MM.1S (cell line): Measurements from ENCODE around the gene FCN3.
A peak's percentile ranks its signal among the peaks of the same experiment; 100 is the strongest.

Experiments used
- DNase-seq: peaks from one replicate; pipeline ENCODE4 v3.0.0-alpha.2; 2015
- H2AFZ ChIP-seq: fragments of 300-600 bp; sonication (generic); 2 replicates; pipeline ENCODE4 v1.6.0; 2016; ENCODE audit warnings: antibody characterized with exemption, low read length
- H3F3A ChIP-seq: fragments of 300-600 bp; sonication (generic); 2 replicates; pipeline ENCODE4 v1.6.1; 2016; ENCODE audit warnings: mild to moderate bottlenecking, antibody characterized with exemption, low read length, moderate library complexity, mixed read lengths; ENCODE audit not compliant: insufficient read depth
- H3K27ac ChIP-seq: fragments of 300-600 bp; sonication (generic); 2 replicates; pipeline ENCODE4 v1.5.1; 2016; ENCODE audit warnings: mild to moderate bottlenecking, low read length
- H3K27me3 ChIP-seq: fragments of 300-600 bp; sonication (generic); replicated peaks from 2 replicates; pipeline ENCODE4 v1.6.0; 2016; ENCODE audit warnings: low read length; ENCODE audit not compliant: insufficient read depth
- H3K36me3 ChIP-seq: fragments of 300-600 bp; sonication (generic); replicated peaks from 2 replicates; pipeline ENCODE4 v1.6.1; 2016; ENCODE audit warnings: mild to moderate bottlenecking, low read length, mixed read lengths; ENCODE audit not compliant: insufficient read depth
- H3K4me1 ChIP-seq: fragments of 300-600 bp; sonication (generic); 2 replicates; pipeline ENCODE4 v1.6.1; 2016; ENCODE audit warnings: low read length, mixed read lengths
- H3K4me2 ChIP-seq: fragments of 300-600 bp; sonication (generic); 2 replicates; pipeline ENCODE4 v1.6.0; 2016; ENCODE audit warnings: low read depth, low read length
- H3K4me3 ChIP-seq: fragments of 300-600 bp; sonication (generic); 2 replicates; pipeline ENCODE4 v1.5.1; 2016; ENCODE audit warnings: low read length, mixed read lengths
- H3K79me2 ChIP-seq: fragments of 300-600 bp; sonication (generic); 2 replicates; pipeline ENCODE4 v1.6.1; 2016; ENCODE audit warnings: mixed run types, low read length, mixed read lengths
- H3K9ac ChIP-seq: fragments of 300-600 bp; sonication (generic); 2 replicates; pipeline ENCODE4 v1.6.1; 2016; ENCODE audit warnings: low read length, mixed read lengths
- H3K9me2 ChIP-seq: fragments of 300-600 bp; sonication (generic); replicated peaks from 2 replicates; pipeline ENCODE4 v1.6.1; 2016; ENCODE audit warnings: mild to moderate bottlenecking, low read length, mixed read lengths; ENCODE audit not compliant: insufficient read depth
- H3K9me3 ChIP-seq: fragments of 300-600 bp; sonication (generic); replicated peaks from 2 replicates; pipeline ENCODE4 v1.6.1; 2016; ENCODE audit warnings: mild to moderate bottlenecking, low read length, mixed read lengths; ENCODE audit not compliant: insufficient read depth
- H4K20me1 ChIP-seq: fragments of 300-600 bp; sonication (generic); 2 replicates; pipeline ENCODE4 v1.6.1; 2016; ENCODE audit warnings: mild to moderate bottlenecking, low read length, moderate library complexity, mixed read lengths; ENCODE audit not compliant: insufficient read depth
- CTCF ChIP-seq: fragments of 300-600 bp; sonication (generic); IDR thresholded peaks from 2 replicates; pipeline ENCODE4 v1.5.1; 2016; ENCODE audit warnings: antibody characterized with exemption, low read length, mixed read lengths
- EZH2 ChIP-seq: fragments of 300-600 bp; sonication (generic); optimal IDR thresholded peaks from 2 replicates; pipeline ENCODE3; 2017; ENCODE audit warnings: low read depth, mild to moderate bottlenecking, antibody characterized with exemption, low read length, mixed read lengths
- EZH2phosphoT487 ChIP-seq: fragments of 300-600 bp; sonication (generic); IDR thresholded peaks from 2 replicates; pipeline ENCODE4 v1.6.1; 2018; ENCODE audit warnings: antibody characterized with exemption, low read length

FCN3 gene

GRCh38 chr1:27356619-27357280 lies 17.9 kb downstream of the FCN3 start:
- H3K27ac ChIP-seq, result no peak overlapping the region
- no peaks in the 10 kb centered on the region for H3K9me2 ChIP-seq
- no peaks in the 10 kb centered on the region for H3F3A ChIP-seq
- H3K4me3 ChIP-seq, result no peak overlapping the region
- no peak overlapping the region for H3K9ac ChIP-seq
- no peaks in the 10 kb centered on the region for H3K36me3 ChIP-seq
- no peaks in the 10 kb centered on the region for H3K79me2 ChIP-seq
- TF ChIP-seq EZH2 (no peak), CTCF (no peak), EZH2phosphoT487 (no peak)
- peaks cover 17% of the 10 kb centered on the region for H3K27me3 ChIP-seq
- no peak for DNase-seq
- peak overlapping the region; percentile 93 for H3K4me2 ChIP-seq
- peak overlapping the region; percentile 95; the same call in 1 of the 2 replicates for H2AFZ ChIP-seq
- H3K4me1 ChIP-seq, result no peaks in the 10 kb centered on the region
- no peaks in the 10 kb centered on the region for H4K20me1 ChIP-seq
- no peaks in the 10 kb centered on the region for H3K9me3 ChIP-seq

GRCh38 chr1:27356277-27356618 lies 18.4 kb downstream of the FCN3 start:
- H3K27me3 ChIP-seq, result peaks cover 17% of the 10 kb centered on the region
- no peaks in the 10 kb centered on the region for H3F3A ChIP-seq
- no peak overlapping the region for H2AFZ ChIP-seq
- no peaks in the 10 kb centered on the region for H3K4me1 ChIP-seq
- H3K9ac ChIP-seq, result no peak overlapping the region
- no peaks in the 10 kb centered on the region for H3K36me3 ChIP-seq
- H3K9me3 ChIP-seq, result no peaks in the 10 kb centered on the region
- no peak overlapping the region for H3K27ac ChIP-seq
- no peak overlapping the region for H3K4me2 ChIP-seq
- TF ChIP-seq EZH2, result no peak
- no peak for TF ChIP-seq CTCF
- no peak for TF ChIP-seq EZH2phosphoT487
- no peaks in the 10 kb centered on the region for H3K9me2 ChIP-seq
- H4K20me1 ChIP-seq, result no peaks in the 10 kb centered on the region
- H3K79me2 ChIP-seq, result no peaks in the 10 kb centered on the region
- DNase-seq, result no peak
- H3K4me3 ChIP-seq, result no peak overlapping the region

GRCh38 chr1:27355683-27356082 lies 18.9 kb downstream of the FCN3 start:
- Histone ChIP-seq H3K4me1 (no peaks in the 10 kb centered on the region), H3K9me2 (no peaks in the 10 kb centered on the region), H3K9me3 (no peaks in the 10 kb centered on the region), H3F3A (no peaks in the 10 kb centered on the region), H3K9ac (no peak overlapping the region), H3K79me2 (no peaks in the 10 kb centered on the region), H3K4me2 (no peak overlapping the region), H2AFZ (no peak overlapping the region), H3K4me3 (no peak overlapping the region), H3K27ac (no peak overlapping the region), H4K20me1 (no peaks in the 10 kb centered on the region), H3K36me3 (no peaks in the 10 kb centered on the region), H3K27me3 (peaks cover 17% of the 10 kb centered on the region)
- TF ChIP-seq EZH2 (no peak), CTCF (no peak), EZH2phosphoT487 (no peak)
- DNase-seq, result no peak
